ENCODE data around the gene OR8B12.

Gene OR8B12

GRCh38 chr11:124535552-124536232 is 7.8 kb downstream of the OR8B12 start:
- no peak for TF ChIP-seq CTCF (IDR thresholded peaks at IDR 0.05; ENCODE audit: borderline replicate concordance, control extremely low read depth, extremely low read depth, insufficient read depth, missing control alignments)
- no peak for DNase-seq (ENCODE audit: low spot score)
- in situ Hi-C loops (cut with MboI; ENCODE audit: low sequenced_read_pairs, unreplicated experiment): no loop called here

- no peak for TF ChIP-seq CTCF (IDR thresholded peaks at IDR 0.05; ENCODE audit: borderline replicate concordance, control extremely low read depth, extremely low read depth, insufficient read depth, missing control alignments)
- in situ Hi-C loops (cut with MboI; ENCODE audit: low sequenced_read_pairs, unreplicated experiment): no loop called here
- DNase-seq (ENCODE audit: low spot score): no peak
Measured at GRCh38 chr11:124534051-124534450, 9.4 kb downstream of the OR8B12 start.

GRCh38 chr11:124533626-124534025 is 9.8 kb downstream of the OR8B12 start:
- TF ChIP-seq CTCF (IDR thresholded peaks at IDR 0.05; ENCODE audit: borderline replicate concordance, control extremely low read depth, extremely low read depth, insufficient read depth, missing control alignments): no peak
- no peak for DNase-seq (ENCODE audit: low spot score)
- in situ Hi-C loops (cut with MboI; ENCODE audit: low sequenced_read_pairs, unreplicated experiment): no loop called here

- TF ChIP-seq CTCF (IDR thresholded peaks at IDR 0.05; ENCODE audit: borderline replicate concordance, control extremely low read depth, extremely low read depth, insufficient read depth, missing control alignments): no peak
- in situ Hi-C loops (cut with MboI; ENCODE audit: low sequenced_read_pairs, unreplicated experiment): no loop called here
- DNase-seq (ENCODE audit: low spot score): no peak
Measured at GRCh38 chr11:124520550-124520854, 23.0 kb downstream of the OR8B12 start.

GRCh38 chr11:124519850-124520549 is 23.5 kb downstream of the OR8B12 start:
- DNase-seq (ENCODE audit: low spot score): no peak
- no peak for TF ChIP-seq CTCF (IDR thresholded peaks at IDR 0.05; ENCODE audit: borderline replicate concordance, control extremely low read depth, extremely low read depth, insufficient read depth, missing control alignments)
- in situ Hi-C loops (cut with MboI; ENCODE audit: low sequenced_read_pairs, unreplicated experiment): no loop called here

- in situ Hi-C loops (cut with MboI; ENCODE audit: low sequenced_read_pairs, unreplicated experiment): no loop called here
- no peak for TF ChIP-seq CTCF (IDR thresholded peaks at IDR 0.05; ENCODE audit: borderline replicate concordance, control extremely low read depth, extremely low read depth, insufficient read depth, missing control alignments)
- no peak for DNase-seq (ENCODE audit: low spot score)
Measured at GRCh38 chr11:124518989-124519451, 24.4 kb downstream of the OR8B12 start.
